B cell (primary cell): ENCODE results near the gene GATA5. TPM values are rescaled to one million over a fixed set of nuclear protein-coding genes. Genes with fewer than 3 reads are reported as not detected.

ENCODE experiments used
- ATAC-seq: fragments of 200-7000 bp; cut with Tn5 transposase; one replicate; pipeline ENCODE4 v1.10.0; 2021; ENCODE audit warnings: low read depth, mild to moderate bottlenecking, moderate number of reproducible peaks, moderate library complexity
- CTCF ChIA-PET: fragments of 350-600 bp; sonication (Branson Sonifier 250); formaldehyde crosslinking; loops from one replicate; lab custom pipeline; 2021; ENCODE audit warnings: antibody characterized with exemption, inconsistent platforms; lab: Charles Lee
- POLR2A ChIA-PET: fragments of 350-600 bp; sonication (Branson Sonifier 250); formaldehyde crosslinking; loops from one replicate; lab custom pipeline; 2021; ENCODE audit warnings: antibody characterized with exemption; lab: Charles Lee
- DNase-seq: peaks from one replicate; pipeline ENCODE4 v3.0.0; 2013
- H2AFZ ChIP-seq: 2 replicates; pipeline ENCODE4 v1.6.1; 2012; ENCODE audit warnings: mild to moderate bottlenecking, low read depth, low read length; ENCODE audit not compliant: insufficient read depth, poor library complexity, severe bottlenecking
- H3K27ac ChIP-seq, 2 donors: 1 replicate in 1 of 2; 2 replicates in 1 of 2; pipeline ENCODE4 v1.5.1; 2012 to 2013; ENCODE audit warnings: low read length in 2 of 2, mild to moderate bottlenecking in 2 of 2, moderate library complexity in 1 of 2
- H3K27me3 ChIP-seq, 4 experiments: fragments of 200-600 bp in 1 of 4; sonication (generic) in 1 of 4; replicated peaks in 1 of 4; 1 replicate in 2 of 4; 2 replicates in 2 of 4; pipeline versions ENCODE4 v1.6.1 to v1.7.0; 2013 to 2016; ENCODE audit warnings: low read length in 3 of 4, mild to moderate bottlenecking in 2 of 4, mixed read lengths in 1 of 4, moderate library complexity in 1 of 4; ENCODE audit not compliant: insufficient read depth in 4 of 4, control insufficient read depth in 3 of 4; ENCODE audit errors: control extremely low read depth in 1 of 4
- H3K36me3 ChIP-seq, 2 experiments: replicated peaks in 1 of 2; 1 replicate in 1 of 2; 2 replicates in 1 of 2; pipeline versions ENCODE4 v1.6.1 to v1.7.1; 2013; ENCODE audit warnings: low read length in 1 of 2; ENCODE audit not compliant: insufficient read depth in 2 of 2, control insufficient read depth in 1 of 2; ENCODE audit errors: control extremely low read depth in 1 of 2, extremely low read depth in 1 of 2
- H3K4me1 ChIP-seq, 2 donors: fragments of 200-600 bp in 1 of 2; sonication (generic) in 1 of 2; 1 replicate in 1 of 2; 2 replicates in 1 of 2; pipeline versions ENCODE4 v1.5.1 to v1.6.1; 2013 to 2017; ENCODE audit warnings: low read length in 2 of 2; ENCODE audit not compliant: control insufficient read depth in 2 of 2, insufficient read depth in 2 of 2
- H3K4me2 ChIP-seq: replicated peaks from 2 replicates; pipeline ENCODE3; 2012; ENCODE audit warnings: mild to moderate bottlenecking, low read depth, low read length; ENCODE audit not compliant: poor library complexity, severe bottlenecking
- H3K4me3 ChIP-seq, 5 experiments: fragments of 200-600 bp in 1 of 5; sonication (generic) in 1 of 5; 1 replicate in 3 of 5; 2 replicates in 2 of 5; pipeline versions ENCODE4 v1.5.1 to v1.7.0; 2011 to 2016; ENCODE audit warnings: low read length in 4 of 5, mild to moderate bottlenecking in 4 of 5, low read depth in 2 of 5, control low read depth in 1 of 5, moderate library complexity in 1 of 5; ENCODE audit not compliant: insufficient read depth in 1 of 5; ENCODE audit errors: control extremely low read depth in 1 of 5, extremely low read depth in 1 of 5
- H3K79me2 ChIP-seq: fragments of 200-600 bp; sonication (generic); one replicate; pipeline ENCODE4 v1.6.0; 2016; ENCODE audit warnings: low read length; ENCODE audit not compliant: control insufficient read depth, insufficient read depth
- H3K9ac ChIP-seq: fragments of 200-600 bp; sonication (generic); 2 replicates; pipeline ENCODE4 v1.6.1; 2017; ENCODE audit warnings: mild to moderate bottlenecking, low read length, moderate library complexity
- H3K9me3 ChIP-seq, 3 donors: one replicate each; pipeline versions ENCODE4 v1.6.1 to v1.7.1; 2013; ENCODE audit warnings: low read length in 2 of 3; ENCODE audit not compliant: control insufficient read depth in 2 of 3, insufficient read depth in 1 of 3; ENCODE audit errors: control extremely low read depth in 1 of 3
- H4K20me1 ChIP-seq: 2 replicates; pipeline ENCODE4 v1.6.0; 2012; ENCODE audit warnings: mild to moderate bottlenecking, low read length; ENCODE audit not compliant: insufficient read depth, control insufficient read depth, poor library complexity, severe bottlenecking
- H3K27ac Mint-ChIP-seq: one replicate; pipeline ENCODE4 v1.8.0; 2021; ENCODE audit warnings: mixed read lengths
- H3K27me3 Mint-ChIP-seq: one replicate; pipeline ENCODE4 v1.8.0; 2021; ENCODE audit warnings: mixed read lengths
- H3K4me1 Mint-ChIP-seq: one replicate; pipeline ENCODE4 v1.8.0; 2021; ENCODE audit warnings: mixed read lengths
- H3K4me3 Mint-ChIP-seq: one replicate; pipeline ENCODE4 v1.8.0; 2021; ENCODE audit warnings: mixed read lengths
- H3K9me3 Mint-ChIP-seq: one replicate; pipeline ENCODE4 v1.8.0; 2022; ENCODE audit warnings: mixed read lengths; ENCODE audit not compliant: insufficient read depth
- CTCF ChIP-seq: fragments of 200-600 bp; IDR thresholded peaks from one replicate; pipeline ENCODE4 v1.8.0; 2022; ENCODE audit warnings: antibody characterized with exemption, mild to moderate bottlenecking
- EZH2 ChIP-seq: IDR thresholded peaks from 2 replicates; pipeline ENCODE4 v1.6.1; 2012; ENCODE audit warnings: borderline replicate concordance, low read depth, mild to moderate bottlenecking, moderate library complexity, low read length; ENCODE audit not compliant: insufficient read depth, poor library complexity, severe bottlenecking
- WGBS: methylation state at CpG from one replicate; pipeline ENCODE4 v1.1.5; 2013; ENCODE audit warnings: missing lambda C conversion rate; ENCODE audit not compliant: insufficient coverage; 5-methylcytosine and 5-hydroxymethylcytosine counted together
- intact Hi-C: fragments of 100-400 bp; cut with micrococcal nuclease; formaldehyde crosslinking; loops from one replicate; pipeline ENCODE4 v1.10.0; 2022
- polyA plus RNA-seq: library from polyadenylated mRNA; depleted of rRNA; stranded (reverse); fragments of >200 nt; gene quantifications from 2 replicates; pipeline ENCODE4 v1.2.3, GENCODE V29; 2012
- total RNA-seq, 2 donors: library from RNA; stranded (reverse); fragments of 120-200 nt in 1 of 2; gene quantifications; 1 replicate in 1 of 2; 2 replicates in 1 of 2; pipeline versions ENCODE4 v1.2.3 to v1.2.4, GENCODE V29; 2013 to 2022

The GATA5 gene
- total and polyA plus RNA-seq, 2 donors (not counting 1 experiment from before 2014, with no cell fraction given) = not detected

GRCh38 chr20:62479656-62480055, 3.9 kb upstream of the GATA5 start:
- POLR2A ChIA-PET = no interaction called here

GRCh38 chr20:62479156-62479555, 3.4 kb upstream of the GATA5 start:
- no peaks in the 10 kb centered on the region for H4K20me1 ChIP-seq
- Mint-ChIP-seq H3K4me3 (peak overlapping the region; percentile 12), H3K27ac (no peak overlapping the region), H3K9me3 (no peaks in the 10 kb centered on the region), H3K4me1 (peaks cover 15% of the 10 kb centered on the region), H3K27me3 (peaks cover 36% of the 10 kb centered on the region)
- ChIA-PET CTCF (interaction anchor here (1.2 kb wide), 1 partner anchor 13 kb away, joined by 4 read pairs; no protein-coding TSS in a partner anchor), POLR2A (no interaction called here)
- no peak overlapping the region for H3K4me3 ChIP-seq
- H3K27ac ChIP-seq = no peak overlapping the region
- no peak overlapping the region for H2AFZ ChIP-seq
- H3K27me3 ChIP-seq = peaks cover 0 to 81% (median 38%) of the 10 kb centered on the region in 4 experiments
- H3K9ac ChIP-seq = no peak overlapping the region
- no peaks in the 10 kb centered on the region for H3K36me3 ChIP-seq
- no peak for ATAC-seq
- no peak for DNase-seq
- peaks cover 0 to 3% (median 0%) of the 10 kb centered on the region in 3 donors for H3K9me3 ChIP-seq
- no peak overlapping the region for H3K4me2 ChIP-seq
- intact Hi-C loops = no loop called here
- no peaks in the 10 kb centered on the region for H3K79me2 ChIP-seq
- WGBS = 71% methylated on average over 12 of the region's 12 CpGs
- peaks cover 34 to 43% of the 10 kb centered on the region in 2 donors for H3K4me1 ChIP-seq
- TF ChIP-seq EZH2 = no peak
- TF ChIP-seq CTCF = no peak

More at GRCh38 chr20:62479656-62480055, 3.9 kb upstream of the GATA5 start:
- Histone ChIP-seq H3K4me1 (peaks cover 34 to 38% of the 10 kb centered on the region in 2 donors), H3K36me3 (no peaks in the 10 kb centered on the region), H3K4me2 (no peak overlapping the region), H3K9me3 (no peaks in the 10 kb centered on the region), H3K4me3 (no peak overlapping the region), H3K79me2 (no peaks in the 10 kb centered on the region), H3K27me3 (peaks cover 0 to 81% (median 34%) of the 10 kb centered on the region in 4 experiments), H4K20me1 (no peaks in the 10 kb centered on the region), H3K9ac (no peak overlapping the region), H3K27ac (no peak overlapping the region), H2AFZ (no peak overlapping the region)
- Mint-ChIP-seq H3K4me1 (peaks cover 15% of the 10 kb centered on the region), H3K9me3 (no peaks in the 10 kb centered on the region), H3K4me3 (no peak overlapping the region), H3K27me3 (peaks cover 36% of the 10 kb centered on the region), H3K27ac (no peak overlapping the region)
- intact Hi-C loops = no loop called here
- CTCF ChIA-PET = no interaction called here
- WGBS = 43% methylated on average over 5 of the region's 5 CpGs
- ATAC-seq (no peak), DNase-seq (no peak)
- TF ChIP-seq EZH2 (no peak), CTCF (no peak)
